Activated T-cell treated with anti-CD3 and anti-CD28 coated beads, Interleukin-2, amount 50 U/mL, for 48 hours (primary cell): ENCODE results near the gene CD14.
"Not testable (repeated sequence)": the region's sequence is repeated elsewhere in the genome, so short reads cannot be mapped to it uniquely, and the experiment has no call there.

ENCODE experiments used
- DNase-seq, 2 experiments: peaks; one replicate each; pipeline ENCODE4 v3.0.0-alpha.2; 2020

The CD14 gene

GRCh38 chr5:140634103-140634502 is 1.1 kb upstream of the CD14 start:
- no peak for DNase-seq

DNA sequence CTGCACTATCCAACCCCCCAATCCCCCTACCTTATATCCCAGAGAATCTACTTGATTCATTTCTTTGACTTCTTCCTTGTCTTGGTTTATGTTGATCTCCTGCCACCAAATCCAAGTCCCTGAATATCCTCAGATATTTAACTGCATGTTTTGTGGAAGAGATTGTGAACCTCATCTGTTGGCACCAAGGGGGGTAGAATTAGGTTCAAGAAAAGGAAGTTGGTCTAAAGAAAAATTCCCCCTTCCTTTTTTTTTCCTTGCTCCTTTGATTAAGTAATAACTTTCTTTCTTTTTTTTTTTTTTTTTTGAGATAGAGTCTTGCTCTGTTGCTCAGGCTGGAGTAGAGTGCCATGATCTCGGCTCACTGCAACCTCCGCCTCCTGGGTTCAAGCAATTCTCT is 526 bp upstream of the CD14 start:
- DNase-seq: no peak

DNA sequence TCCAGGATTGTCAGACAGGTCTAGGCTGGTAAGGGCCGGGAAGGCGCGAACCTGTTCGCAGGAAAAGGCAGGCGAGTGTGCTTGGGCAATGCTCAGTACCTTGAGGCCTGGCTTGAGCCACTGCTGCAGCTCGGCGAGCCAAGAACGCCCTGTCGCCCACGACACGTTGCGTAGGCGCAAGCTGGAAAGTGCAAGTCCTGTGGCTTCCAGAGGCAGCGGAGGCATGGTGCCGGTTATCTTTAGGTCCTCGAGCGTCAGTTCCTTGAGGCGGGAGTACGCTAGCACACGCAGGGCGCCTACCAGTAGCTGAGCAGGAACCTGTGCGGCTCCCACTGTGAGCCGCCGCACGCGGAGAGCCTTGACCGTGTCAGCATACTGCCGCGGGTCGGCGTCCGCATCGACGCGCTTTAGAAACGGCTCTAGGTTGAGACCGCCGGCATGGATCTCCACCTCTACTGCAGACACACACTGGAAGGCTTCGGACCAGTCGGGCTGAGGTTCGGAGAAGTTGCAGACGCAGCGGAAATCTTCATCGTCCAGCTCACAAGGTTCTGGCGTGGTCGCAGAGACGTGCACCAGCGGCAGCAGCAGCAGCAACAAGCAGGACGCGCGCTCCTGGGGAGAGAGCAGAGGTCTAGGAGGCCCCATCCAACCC is 482 bp downstream of the CD14 start:
- DNase-seq: peak; percentile 64 to 70

GRCh38 chr5:140631831-140632365 is 1.1 kb downstream of the CD14 start:
- DNase-seq: peak in 1 of 2 experiments; percentile 60

DNA sequence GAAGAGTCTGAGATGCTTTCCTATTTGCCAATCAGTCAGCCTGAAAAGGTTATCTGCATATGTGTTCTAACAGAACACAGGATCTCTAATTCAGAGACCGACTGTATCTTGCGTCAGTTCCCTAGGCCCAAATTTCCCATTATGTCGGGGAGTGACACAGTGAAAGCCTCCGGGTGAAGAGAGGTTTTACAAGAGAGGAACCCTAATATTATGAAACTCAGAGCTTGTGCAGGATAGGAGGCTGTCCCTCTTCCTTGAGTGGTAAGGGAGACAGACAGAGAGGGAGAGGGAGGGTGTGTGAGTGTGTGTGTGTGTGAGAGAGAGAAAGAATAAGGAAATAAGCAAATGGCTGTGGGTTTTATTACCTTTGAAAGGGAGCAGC is 1.9 kb downstream of the CD14 start:
- DNase-seq: no peak

- DNase-seq: no peak
Observed at GRCh38 chr5:140630292-140631035, 2.5 kb downstream of the CD14 start.

- DNase-seq: no peak
Observed at GRCh38 chr5:140628711-140629110, 4.3 kb downstream of the CD14 start.

- DNase-seq: no peak
Observed at GRCh38 chr5:140627972-140628371, 5.0 kb downstream of the CD14 start.

GRCh38 chr5:140624886-140625285 is 8.1 kb downstream of the CD14 start:
- DNase-seq: not testable (repeated sequence)

GRCh38 chr5:140623061-140623460 is 9.9 kb downstream of the CD14 start:
- not testable (repeated sequence) for DNase-seq

DNA sequence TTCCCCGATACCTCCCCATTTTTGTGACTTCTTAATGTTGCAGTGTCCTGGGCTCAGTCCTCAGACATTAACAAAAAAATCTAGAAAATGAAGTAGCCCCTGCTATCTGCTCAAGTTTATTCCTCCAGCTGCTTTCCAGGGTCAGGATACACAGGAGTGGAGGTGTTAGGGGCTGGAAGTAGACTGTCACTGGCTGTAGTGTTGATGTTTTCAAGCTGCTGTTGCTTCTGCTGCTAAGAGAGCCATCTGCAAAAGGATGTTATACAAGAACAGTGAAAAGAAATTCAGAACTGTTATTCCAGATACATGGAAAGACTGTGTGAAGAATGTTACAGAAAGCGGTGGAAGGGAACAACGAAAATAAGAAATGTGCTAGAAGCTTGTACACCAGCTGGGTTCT is 10.7 kb downstream of the CD14 start:
- DNase-seq: no peak

GRCh38 chr5:140611020-140611521 is 21.9 kb downstream of the CD14 start:
- no peak for DNase-seq

DNA sequence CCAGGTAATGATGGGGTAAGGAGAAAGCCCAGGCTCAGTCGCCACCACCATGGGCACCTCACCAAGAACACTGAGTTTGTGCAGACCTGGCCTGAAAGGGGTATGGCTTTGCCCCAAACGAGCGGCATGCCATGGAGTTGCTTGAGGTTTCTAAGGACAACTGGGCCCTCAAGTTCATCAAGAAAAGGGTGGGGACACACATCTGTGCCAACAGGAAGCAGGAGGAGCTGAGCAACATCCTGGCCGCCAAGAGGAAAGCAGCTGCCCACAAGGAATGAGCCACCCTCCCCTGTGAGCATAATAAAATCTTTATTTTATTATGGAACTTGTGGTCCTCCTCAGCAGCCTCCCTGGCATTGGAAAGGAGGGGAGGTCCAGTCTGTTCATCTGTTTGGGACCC is 23.8 kb downstream of the CD14 start:
- DNase-seq: no peak

GRCh38 chr5:140608722-140609121 is 24.3 kb downstream of the CD14 start:
- no peak for DNase-seq

- DNase-seq: no peak
Observed at GRCh38 chr5:140607031-140607430, 25.9 kb downstream of the CD14 start.

GRCh38 chr5:140605879-140606278 is 27.1 kb downstream of the CD14 start:
- no peak for DNase-seq

DNA sequence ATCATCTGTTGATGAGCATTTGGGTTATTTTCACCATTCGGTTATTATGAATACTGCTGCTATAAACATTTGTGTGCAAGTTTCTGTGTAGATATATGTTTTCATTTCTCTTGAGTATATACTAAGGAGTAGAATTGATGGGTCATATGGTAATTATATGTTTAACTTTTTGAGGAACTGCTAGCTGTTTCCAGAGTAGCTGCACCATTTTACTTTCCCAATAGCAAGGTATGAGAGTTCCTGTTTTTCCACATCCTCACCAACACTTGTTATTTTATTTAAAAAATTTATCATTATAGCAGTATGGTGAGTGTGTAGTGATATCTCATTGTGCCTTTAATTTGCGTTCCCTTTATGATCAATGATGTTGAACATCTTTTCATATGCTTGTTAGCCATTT is 29.2 kb downstream of the CD14 start:
- no peak for DNase-seq

- not testable (repeated sequence) for DNase-seq
Observed at GRCh38 chr5:140603446-140603698, 29.6 kb downstream of the CD14 start.

DNA sequence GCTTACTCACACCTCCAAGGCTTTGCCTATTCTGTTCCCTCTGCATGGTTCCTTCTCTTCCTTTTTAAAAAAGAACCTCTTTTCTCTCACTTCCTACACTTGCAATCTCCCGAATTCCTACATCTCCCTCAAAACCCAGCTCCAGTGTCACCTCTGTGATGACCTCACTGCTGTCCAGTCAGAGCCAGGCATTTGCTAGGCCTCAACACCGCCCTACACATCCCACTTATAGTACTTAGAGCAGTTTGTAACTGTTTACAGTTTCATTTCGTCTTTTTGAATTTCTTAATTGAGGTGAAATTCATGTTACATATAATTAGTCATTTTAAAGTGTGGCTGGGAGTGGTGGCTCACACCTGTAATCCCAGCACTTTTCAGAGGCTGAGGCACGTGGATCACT is 30.8 kb downstream of the CD14 start:
- no peak for DNase-seq

- no peak for DNase-seq
Observed at GRCh38 chr5:140600096-140600495, 32.9 kb downstream of the CD14 start.

DNA sequence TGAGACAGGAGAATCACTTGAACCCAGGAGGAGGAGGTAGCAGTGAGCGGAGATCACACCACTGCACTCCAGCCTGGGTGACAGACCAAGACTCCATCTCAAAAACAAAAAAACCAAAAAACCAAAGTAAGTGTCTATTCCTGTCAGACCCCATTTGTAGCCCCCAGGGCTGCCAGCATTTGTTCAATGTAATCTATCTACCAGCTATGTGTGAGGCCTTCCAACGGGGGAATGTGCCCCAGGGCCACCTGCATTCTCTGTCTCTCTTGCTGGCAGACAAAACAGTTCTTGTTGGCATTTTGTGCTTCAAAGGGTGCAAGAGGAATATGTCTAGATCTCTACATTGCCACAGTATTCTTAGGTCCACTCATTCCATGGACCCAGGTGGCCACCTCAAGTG is 34.1 kb downstream of the CD14 start:
- DNase-seq: no peak

DNA sequence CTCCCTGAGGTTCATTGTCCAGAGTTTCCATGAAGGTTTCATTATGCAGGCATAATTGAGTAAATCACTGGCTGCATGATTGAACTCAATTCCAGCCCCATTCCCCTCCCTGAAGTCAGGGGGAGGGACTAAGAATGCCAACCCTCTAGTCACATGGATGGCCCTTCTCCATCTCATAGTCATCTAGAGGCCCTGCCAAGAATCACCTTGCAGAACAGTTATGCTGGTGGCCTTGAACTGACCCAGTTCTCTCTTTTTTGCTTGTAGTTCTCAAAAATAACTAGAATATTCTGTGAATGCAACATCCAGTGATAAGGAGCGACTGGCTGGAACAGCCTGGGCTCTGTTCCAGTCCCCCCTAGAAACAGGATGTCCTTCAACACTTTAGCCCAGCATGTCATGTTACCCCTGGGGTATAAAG is 36.6 kb downstream of the CD14 start:
- DNase-seq: no peak

DNA sequence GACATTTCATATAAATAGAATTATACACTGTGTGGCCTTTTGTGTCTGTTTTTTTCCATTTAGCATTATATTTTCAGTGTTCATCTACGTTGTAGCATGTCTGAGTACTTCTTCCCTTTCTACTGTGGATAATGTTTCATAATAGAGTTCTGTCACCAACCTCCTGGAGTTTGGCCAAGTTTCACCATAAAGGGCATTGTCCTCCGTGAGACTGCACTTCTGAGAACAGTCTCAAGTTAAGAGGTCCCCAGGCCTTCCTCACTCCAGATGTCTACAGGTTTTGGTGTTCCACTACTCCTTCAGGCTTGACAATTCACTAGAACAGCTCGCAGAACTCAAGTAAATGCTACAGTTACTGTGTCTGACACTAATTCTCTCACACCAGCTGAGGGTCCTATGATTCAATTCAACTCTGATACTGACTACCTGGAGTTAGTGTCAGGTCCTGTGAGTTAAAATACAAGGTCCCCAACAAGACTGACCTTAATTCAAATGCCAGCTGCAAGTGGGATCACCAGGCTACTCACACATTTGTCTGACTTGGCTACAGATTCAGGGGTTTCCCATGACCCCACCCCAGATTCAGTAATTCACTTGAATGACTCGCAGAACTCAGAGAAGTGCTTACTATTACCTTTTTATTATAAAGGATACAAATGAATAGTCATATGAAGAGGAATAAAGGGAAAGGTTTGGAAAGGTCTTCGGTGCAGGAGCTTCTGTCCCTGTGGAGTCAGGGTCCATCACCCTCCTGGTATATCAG is 37.3 kb downstream of the CD14 start:
- no peak for DNase-seq

DNA sequence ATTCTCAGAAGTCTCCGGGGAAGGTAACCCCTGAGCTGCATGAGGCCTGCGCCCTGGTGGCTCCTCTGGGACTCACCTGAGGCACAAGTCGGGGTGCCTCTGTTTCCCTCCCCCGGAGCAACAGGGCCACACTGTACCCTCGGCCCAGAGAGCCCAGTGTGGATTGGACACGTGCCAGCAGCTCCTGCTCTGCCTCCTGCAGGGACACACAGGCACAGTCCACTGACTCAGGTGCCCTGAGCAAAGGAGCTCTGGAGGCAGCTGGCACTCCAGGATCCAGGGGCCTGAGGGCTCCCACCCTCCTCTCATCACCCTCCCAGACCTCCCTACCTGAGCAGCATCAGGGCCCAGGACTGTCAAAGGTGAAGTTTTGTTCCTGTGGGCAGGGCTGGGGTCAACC is 38.8 kb downstream of the CD14 start:
- DNase-seq: no peak
